Fibroblast of skin of left biceps (primary cell): ENCODE data around the gene RSAD2.

Source experiments
- DNase-seq, 2 experiments: peaks; one replicate each; pipeline ENCODE4 v3.0.0-alpha.2; 2013; ENCODE audit warnings: low read depth in 2 of 2

The RSAD2 gene

GRCh38 chr2:6905668-6906067 is 28.1 kb downstream of the RSAD2 start:
- DNase-seq = no peak

DNA sequence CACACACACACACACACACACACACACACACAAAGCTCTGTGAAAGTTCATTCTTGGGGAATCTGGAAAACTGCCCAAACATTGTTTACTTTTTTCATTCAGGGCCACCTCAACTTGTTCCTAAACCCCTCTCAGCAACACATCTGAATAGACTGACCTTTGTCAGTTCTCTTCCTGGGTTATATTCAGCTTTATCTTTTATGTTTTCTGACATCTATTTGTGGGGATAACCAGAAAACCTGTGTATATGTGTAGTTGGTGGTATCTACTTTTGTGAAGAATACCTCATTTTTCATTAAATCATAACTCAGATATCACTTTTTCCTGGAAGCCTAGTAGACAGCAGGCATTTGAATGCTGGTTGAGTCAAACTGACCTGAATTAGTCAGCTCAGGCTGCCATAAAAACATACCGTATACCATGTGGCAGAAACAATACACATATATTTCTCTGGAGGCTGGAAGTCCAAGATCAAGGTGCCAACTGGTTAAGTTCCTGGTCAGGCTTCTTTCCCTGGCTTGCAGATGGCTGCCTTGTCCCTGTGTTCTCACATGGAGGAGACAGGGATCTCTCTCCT is 28.7 kb downstream of the RSAD2 start:
- no peak for DNase-seq

DNA sequence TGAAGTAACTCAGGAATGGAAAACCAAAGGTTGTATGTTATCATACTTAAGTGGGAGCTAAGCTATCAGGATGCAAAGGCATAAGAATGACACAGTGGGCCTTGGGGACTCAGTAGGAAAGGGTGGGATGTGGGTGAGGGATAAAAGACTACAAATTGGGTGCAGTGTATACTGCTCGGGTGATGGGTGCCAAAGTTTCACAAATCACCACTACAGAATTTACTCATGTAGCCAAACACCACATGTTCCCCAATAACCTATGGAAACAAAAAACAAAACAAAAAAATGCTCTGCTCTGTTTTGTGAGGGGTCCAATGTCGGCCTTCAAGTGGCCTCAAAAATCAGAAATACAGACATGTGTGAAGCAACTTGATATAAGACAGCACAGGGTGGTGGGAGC is 30.7 kb downstream of the RSAD2 start:
- no peak for DNase-seq

GRCh38 chr2:6909431-6910385 is 32.1 kb downstream of the RSAD2 start:
- DNase-seq = no peak

GRCh38 chr2:6911721-6912120 is 34.1 kb downstream of the RSAD2 start:
- DNase-seq = no peak

GRCh38 chr2:6913415-6914157 is 36.0 kb downstream of the RSAD2 start:
- DNase-seq = no peak

- no peak for DNase-seq
These were observed 37.3 kb downstream of the RSAD2 start for GRCh38 chr2:6914828-6915227.

DNA sequence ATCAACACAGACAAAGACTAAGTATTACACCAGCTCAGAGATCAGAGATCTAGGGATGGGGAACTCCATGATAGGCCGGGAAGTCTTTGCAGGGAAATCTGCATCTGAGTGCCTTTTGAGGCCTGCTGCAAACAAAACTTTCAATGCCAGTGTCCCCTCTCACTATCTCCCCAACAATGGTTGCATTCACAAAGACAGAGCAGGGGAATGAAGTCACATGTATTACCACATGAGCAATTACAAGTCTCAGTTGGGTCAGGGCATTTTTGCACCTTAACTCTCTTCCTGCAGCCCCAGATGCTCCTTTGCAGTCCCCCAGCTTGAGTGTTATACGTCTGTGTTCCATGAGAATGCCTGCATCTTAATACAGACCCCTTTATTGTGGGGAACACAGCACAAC is 37.8 kb downstream of the RSAD2 start:
- DNase-seq = no peak

DNA sequence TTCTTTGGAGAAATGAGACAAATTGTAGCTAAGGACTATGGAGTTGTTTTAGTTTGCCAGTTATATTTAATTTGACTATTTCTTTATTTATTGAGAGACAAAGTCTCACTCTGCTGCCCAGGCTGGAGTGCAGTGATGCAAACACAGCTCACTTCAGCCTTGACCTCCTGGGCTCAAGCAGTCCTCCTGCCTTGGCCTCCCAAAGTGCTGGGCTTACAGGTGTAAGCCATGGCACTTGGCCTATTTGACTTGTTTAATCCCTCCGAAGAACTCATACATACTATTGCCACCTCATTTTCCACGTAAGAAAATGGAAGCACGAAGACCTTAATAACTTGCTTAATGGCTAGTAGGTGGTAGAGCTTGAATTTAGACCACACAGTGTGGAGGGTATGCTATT is 38.6 kb downstream of the RSAD2 start:
- no peak for DNase-seq

DNA sequence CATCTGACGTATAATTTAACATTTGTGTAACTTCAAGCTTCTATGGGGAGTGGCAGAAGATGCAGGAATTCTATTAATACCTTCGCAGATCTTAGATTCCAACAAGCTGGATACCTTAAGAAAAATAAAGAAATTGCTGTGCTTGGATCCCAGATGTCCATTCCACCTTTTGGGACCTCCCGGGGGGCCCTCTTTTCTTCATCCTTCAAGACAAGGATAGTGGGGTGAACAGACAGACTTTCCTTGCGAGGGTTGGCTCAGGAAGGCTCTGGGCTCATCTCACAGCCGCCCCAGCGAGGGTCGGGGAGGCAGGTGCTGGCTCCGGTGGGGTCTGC is 39.1 kb downstream of the RSAD2 start:
- DNase-seq = no peak

DNA sequence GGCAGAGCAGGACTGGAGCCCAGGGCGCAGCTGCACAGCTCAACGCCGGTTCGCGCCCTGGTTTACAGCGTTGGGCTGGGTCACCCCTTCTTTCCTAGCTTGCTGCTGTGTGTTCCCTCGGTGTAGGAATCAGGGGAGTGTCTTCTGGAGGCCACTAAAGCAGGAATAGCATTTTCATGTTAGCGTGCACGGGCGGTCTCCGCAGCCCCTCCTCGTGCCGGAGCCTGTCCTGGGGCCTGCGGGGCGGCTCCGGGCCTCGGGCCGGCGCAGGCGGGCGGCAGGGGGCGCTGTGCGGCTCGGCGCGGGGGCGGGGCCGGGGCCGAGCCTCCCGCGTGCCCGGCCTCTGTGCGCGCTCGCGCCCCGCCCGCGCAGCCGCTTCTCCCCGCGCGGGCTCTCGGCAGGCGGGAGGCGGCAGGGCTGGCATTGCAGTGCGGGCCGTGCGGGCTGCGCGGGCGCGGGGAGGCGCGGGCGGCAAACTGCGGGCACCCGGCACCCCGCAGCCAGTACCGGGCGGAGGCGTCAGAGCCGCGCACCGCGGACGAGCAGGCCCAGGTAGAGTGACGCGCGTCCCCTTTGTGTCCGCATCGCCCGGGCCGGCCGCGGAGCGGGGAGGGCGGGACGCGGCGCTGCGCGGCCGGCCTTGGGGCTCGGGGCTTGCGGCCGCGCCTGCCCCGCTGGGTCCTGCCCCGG is 39.6 kb downstream of the RSAD2 start, which contains the start of gene RNF144A:
Gene RNF144A (plus strand): TSS at position 342 of the 690 bp plus-strand sequence. CDS start 79,515 bp downstream, outside the sequence.
- DNase-seq = no peak

DNA sequence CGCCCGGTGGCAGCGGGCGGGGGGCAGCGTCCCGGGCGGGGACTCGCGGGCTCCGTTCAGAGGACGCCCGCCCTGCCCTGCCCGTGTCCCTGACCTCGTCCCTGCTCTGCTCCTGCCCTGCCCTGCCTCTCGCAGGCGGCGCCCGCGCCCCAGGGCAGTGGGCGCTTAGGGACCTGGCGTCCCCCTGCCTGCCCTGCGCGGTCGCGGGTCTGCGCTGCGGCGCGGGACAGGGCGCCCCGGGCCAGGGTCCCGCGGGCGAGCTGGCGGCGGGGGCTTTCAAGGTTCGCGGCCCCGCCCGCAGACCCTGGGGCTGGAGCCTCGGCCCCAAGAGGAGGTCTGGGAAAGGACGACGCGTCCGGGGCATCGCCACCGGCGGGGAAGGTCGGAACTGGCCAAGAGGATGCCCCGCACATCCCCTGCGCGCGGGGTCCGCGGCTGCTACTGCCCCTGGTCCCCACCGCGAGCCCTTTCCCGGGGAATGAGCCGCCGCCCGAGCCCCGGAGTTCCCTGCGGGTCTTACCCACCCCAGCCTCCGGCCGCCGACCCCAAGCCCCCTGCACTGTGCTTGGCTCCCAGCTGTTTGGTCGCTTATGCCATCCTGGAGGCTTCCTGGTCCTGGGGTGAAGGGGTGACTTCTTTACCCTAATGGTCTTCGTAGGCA is 40.3 kb downstream of the RSAD2 start:
- no peak for DNase-seq

DNA sequence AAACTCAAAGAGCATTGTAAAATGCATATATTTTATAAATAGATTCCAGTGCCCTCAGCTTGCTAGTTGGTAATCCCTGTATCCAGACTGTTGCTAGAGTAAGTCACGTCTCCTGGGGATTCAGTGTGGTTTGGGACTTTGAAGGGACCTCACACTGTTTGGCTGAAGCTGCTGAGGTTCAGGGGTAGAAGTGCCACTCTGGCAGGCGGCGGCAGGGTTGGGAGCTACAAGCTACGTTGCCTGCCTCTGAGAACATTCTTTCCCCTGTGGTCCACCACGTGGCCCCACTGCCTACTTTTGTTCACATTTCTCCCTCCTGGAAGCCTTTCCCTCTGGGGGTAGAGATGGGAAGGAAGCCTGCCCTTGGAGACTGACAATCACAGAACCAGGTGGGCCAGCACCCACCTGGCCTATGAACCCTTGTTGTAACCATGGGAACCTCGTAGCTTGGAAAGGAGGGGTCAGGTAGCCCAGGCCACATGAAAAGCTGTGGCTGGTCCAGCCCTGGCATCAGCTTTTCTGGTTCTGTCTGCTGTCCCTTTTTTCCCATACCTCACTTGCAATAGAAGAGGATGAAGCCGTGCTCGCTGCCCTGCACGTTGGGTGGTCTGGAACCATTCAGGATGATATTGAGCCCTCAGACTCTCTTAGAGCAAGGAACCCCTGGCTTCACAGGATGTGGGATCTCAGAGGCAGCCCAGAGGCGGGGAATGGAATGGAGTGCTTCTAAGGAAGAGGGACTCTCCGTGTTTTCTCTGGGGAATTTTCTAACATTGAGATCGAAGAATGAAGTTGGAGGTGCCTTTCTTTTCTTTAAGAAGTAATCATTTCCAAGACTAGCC is 42.5 kb downstream of the RSAD2 start:
- no peak for DNase-seq

- DNase-seq = no peak
These were observed 43.1 kb downstream of the RSAD2 start for GRCh38 chr2:6920743-6921064.

- no peak for DNase-seq
These were observed 43.8 kb downstream of the RSAD2 start for GRCh38 chr2:6921321-6921922.

- DNase-seq = no peak
These were observed 44.7 kb downstream of the RSAD2 start for GRCh38 chr2:6922201-6922656.

GRCh38 chr2:6923319-6923718 is 45.7 kb downstream of the RSAD2 start:
- DNase-seq = no peak

GRCh38 chr2:6924101-6924923 is 46.7 kb downstream of the RSAD2 start:
- DNase-seq = no peak

DNA sequence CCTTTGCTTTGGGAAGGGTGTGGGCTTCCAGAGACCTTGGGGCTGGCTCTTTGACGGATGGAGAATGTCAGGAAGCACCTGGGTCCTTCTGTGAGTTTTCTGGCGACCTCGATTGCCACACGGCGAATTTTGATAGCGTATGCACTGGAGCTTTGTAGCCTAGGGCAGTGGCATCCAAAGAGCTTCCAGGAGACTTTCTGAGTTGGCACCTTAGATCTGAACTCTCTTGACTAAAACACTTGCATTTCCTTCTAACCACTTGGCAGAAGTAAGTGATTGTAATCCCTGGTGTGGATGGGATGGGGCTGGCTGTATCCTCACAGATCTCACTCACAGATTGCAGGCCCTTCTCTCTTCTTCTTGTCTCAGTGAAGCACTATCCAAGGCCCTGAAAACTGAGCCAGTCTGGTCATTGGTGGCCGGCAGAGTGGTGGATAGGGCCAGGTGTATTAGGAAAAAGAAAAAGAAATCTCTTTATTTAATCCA is 47.4 kb downstream of the RSAD2 start:
- DNase-seq = no peak
